GM19455 (cell line): ENCODE results near the gene TMEM81.

Experiments
- ATAC-seq: cut with Tn5 transposase; IDR thresholded peaks from one replicate; pipeline ENCODE4 v1.9.1; 2021; ENCODE audit not compliant: unreplicated experiment

The TMEM81 gene

GRCh38 chr1:205061227-205061626 is 23.0 kb downstream of the TMEM81 start:
- no peak for ATAC-seq

- ATAC-seq: no peak
Measured at GRCh38 chr1:205060746-205061145, 23.5 kb downstream of the TMEM81 start.

DNA sequence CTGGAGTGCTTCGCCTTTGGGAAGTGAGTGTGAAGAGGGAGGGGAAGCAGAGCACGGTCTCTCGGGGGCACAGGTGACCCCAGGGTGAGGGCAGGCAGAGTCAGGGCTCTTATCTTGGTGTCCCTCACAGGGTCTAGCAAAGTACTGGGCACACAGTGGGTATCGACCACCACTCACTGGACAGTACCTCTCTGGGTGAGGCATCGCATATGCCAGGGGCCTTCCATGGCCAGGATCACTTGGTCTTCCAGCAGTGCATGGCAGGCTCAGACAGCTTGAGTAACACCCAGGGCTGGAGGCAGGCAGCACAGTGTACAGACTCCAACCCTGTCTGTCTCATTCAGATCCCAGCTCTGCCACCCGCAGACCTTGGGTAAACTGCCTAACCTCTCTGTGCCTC is 24.6 kb downstream of the TMEM81 start:
- ATAC-seq: no peak

GRCh38 chr1:205058853-205059252 is 25.4 kb downstream of the TMEM81 start:
- no peak for ATAC-seq

GRCh38 chr1:205057808-205058575 is 26.3 kb downstream of the TMEM81 start:
- no peak for ATAC-seq

DNA sequence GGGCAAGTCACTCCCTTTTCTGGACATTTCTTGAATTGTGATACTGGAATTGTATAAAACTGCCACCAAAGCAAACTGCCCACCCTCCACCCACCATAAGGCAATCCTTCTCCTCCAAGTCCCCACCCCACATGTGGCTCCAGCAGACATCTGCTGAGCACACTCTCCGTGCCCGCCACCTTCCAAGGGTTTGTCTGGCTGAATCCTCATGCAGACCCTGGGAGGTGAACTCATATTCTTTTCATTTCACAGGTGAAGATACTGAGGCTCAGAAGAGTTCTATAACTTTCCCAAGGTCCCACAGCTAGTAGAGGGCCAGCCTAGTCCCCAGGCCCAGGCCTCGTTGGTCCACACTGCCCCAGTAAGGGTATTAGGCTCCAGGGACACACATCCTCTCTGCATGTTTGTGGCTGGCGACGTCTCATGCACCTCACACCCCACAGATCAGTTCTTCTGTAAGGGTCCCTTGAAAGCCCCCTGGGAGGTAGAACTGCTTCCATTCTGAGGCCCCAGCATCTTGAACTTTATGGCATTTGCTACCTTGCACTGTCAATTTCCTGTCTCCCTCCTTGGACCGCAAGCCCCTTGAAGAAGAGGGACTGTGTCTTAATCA is 27.2 kb downstream of the TMEM81 start:
- ATAC-seq: no peak

DNA sequence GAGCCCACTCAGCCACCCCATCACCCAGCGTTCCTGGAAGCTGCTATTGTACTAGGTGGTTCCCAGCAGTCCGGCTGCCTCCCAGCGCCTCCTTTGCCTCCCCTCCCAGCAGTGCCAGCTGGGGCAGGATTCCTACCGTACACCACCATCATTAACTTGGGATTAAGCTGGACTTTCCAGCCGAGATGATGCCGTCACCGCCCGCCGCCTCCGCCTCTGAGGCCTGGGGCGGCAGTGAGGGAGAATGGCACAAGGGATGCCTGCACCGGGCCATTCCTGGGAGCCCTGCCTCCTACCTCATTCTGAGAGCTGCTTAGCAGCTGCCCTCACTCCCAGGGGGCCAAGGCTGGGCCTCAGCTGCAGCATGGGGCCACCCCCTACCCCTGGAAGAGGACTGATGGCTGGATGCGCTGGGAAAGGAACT is 28.1 kb downstream of the TMEM81 start:
- no peak for ATAC-seq

- no peak for ATAC-seq
Measured at GRCh38 chr1:205054013-205054412, 30.2 kb downstream of the TMEM81 start.

GRCh38 chr1:205053296-205053695 is 31.0 kb downstream of the TMEM81 start:
- no peak for ATAC-seq

- no peak for ATAC-seq
Measured at GRCh38 chr1:205052690-205053089, 31.6 kb downstream of the TMEM81 start.

GRCh38 chr1:205049479-205049878 is 34.8 kb downstream of the TMEM81 start:
- ATAC-seq: no peak

DNA sequence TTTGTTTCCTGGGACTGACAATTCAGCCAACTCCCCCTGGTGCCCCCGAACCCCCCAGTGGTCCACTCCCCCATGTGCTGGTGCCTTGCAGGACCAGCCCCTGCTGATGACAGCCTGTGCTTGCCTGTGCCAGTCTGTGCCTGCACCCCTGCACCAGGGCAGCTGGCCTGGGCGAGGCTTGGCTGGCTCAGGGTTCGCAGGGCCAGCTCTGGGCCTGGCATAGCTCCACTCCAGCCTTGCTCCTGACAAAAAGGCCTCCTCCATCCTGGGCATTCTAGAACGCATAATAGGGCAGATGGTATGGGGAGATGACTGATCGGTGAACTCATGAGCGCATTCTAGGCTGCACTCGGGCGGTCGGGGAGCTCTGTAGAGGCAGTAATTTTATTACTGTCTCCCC is 35.9 kb downstream of the TMEM81 start:
- no peak for ATAC-seq

- no peak for ATAC-seq
Measured at GRCh38 chr1:205047764-205048231, 36.5 kb downstream of the TMEM81 start.

GRCh38 chr1:205046870-205047269 is 37.4 kb downstream of the TMEM81 start:
- ATAC-seq: no peak

DNA sequence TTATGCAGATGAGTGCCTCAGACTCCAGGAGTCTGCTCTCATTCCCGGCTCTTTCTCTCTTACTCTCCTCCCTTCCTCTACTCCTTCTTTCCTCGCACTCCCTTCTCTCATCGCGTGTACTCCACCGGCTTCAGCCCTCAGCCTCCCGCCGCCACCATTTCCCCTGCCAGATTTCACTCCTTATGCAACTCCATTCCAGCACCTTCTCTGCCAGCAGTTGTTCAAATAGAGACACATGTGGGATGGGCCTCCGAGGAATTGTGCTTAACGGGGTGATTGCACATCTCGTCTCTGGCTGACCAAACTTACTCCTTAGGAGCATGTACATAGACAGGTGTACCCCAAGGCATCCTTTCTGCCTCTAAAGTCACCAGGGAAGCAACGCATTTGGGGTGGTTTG is 39.1 kb downstream of the TMEM81 start:
- no peak for ATAC-seq

DNA sequence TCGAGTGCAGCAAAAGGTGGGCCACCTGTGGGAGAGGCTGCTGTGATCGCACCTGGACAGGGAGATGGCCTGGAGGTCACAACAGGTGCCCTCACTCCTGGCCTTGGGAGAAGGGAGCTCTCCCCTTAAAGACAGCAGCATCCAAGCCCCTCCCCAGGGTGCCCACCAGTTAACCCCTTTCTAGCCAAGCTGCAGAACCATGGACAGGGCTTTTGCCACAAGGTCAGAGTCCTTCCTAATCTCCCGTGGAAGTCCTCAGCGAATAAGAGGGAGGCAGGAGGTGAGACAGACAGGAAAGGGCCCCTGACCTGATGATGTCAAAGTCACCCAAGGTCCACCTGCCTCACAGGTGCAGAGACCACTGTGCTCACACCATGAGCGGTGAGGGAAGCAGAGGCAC is 39.5 kb downstream of the TMEM81 start:
- no peak for ATAC-seq

GRCh38 chr1:205043866-205044265 is 40.4 kb downstream of the TMEM81 start:
- no peak for ATAC-seq

DNA sequence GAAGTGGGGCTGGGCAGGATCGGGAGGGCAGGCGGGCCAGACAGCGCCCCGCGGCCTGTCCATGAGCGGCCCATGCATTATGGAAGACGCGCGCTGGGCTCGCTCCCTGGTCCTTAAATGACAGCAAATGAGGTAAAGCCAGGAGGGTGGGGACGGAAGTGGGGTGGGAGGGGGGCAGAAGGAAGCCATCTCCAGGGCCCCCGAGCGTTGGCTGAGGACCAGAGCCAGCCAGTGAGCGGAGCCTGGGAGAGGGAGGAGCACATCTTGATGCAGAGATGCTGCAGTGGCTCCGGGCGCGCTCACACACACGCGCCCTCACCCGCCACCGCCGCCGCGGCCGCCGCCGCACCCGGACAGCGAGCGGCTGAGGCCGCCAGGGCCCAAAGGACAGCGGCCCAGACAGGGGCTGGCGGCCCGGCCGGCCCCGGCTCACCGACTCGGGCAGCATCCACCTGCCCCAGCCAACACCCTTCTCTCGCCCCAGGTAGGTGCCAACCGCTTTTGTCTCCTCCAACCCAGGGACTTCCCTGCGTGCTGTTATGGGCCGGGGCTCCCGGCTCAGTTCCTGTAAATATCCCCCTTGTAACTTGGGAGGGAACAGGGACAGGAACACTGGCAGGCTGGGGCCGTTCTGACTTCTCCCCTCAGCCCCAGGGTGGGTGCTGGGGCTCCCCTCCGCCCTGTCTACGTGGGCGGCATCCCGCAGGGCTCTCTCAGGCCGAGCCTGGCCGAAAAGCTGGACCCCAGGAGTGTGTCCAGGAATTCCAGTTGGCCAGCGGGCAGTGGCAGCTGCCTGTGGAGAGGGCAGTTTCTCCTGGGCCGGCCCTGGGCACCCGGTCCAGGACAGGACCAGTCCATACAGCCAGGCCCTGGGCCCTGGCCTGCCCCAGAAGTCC is 41.1 kb downstream of the TMEM81 start, which contains the start of gene CNTN2:
TSS of gene CNTN2 (plus strand) at position 302 of the 896 bp plus-strand sequence. CDS start 9,974 bp downstream, outside the sequence.
- ATAC-seq: no peak

DNA sequence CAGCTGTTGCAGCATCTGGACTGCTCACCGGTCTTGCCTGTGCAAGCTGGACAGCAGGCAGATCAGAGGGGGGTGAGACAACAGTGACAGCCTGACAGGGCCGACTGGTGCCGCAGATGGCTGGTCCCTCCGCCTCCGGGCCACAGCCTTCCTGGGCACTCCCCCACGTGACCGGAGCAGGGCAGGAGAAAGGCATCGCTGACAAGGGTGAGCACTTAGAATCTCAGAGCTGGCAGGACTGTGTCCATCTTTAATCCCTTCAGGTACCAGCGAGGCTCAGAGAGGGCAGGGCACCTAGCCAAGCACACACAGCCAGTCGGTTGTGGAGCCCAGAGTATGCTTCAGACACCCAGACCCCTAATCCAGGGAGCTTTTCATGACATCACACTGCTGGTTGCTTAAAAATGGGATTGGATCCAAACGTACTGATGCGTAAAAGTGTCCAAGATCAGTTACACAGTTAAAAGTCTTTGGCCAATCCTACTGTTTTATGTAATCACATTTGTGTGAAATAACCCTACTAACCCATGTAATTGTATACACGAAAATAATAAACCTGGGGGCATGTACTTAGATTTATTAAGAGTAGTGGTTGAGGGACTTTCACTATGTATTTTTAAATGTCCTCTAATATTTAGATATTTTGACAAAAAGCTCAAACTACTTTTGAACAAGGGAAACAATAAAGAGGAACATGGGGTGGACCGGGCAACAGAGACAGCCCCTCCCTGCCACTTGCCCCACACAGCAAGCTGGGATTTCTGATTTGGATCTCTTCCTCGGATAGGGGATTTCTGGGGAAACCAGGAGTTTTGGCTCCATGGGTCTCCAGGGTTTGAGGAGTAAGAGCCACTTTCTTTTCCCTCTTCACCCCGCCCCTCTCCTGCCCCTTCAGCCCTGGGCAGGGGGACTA is 42.0 kb downstream of the TMEM81 start:
- ATAC-seq: no peak

- no peak for ATAC-seq
Measured at GRCh38 chr1:205041001-205041715, 43.1 kb downstream of the TMEM81 start.
